Omental fat pad (tissue), 4 donors: ENCODE measurements around the gene ADORA3. TPM values are rescaled to one million over a fixed set of nuclear protein-coding genes. Genes with fewer than 3 reads are reported as not detected.
"Not testable (repeated sequence)": the region's sequence is repeated elsewhere in the genome, so short reads cannot be mapped to it uniquely, and the experiment has no call there.

Experiments used
- ATAC-seq: fragments of 150-250 bp; one replicate; pipeline ENCODE4 v1.9.1; 2016; ENCODE audit warnings: mild to moderate bottlenecking, moderate library complexity; ENCODE audit not compliant: low FRiP score
- DNase-seq: peaks from one replicate; pipeline ENCODE4 v3.0.0-alpha.2; 2019; ENCODE audit warnings: low spot score
- CTCF ChIP-seq, 3 donors: fragments of 450-650 bp; IDR thresholded peaks; one replicate each; pipeline ENCODE4 v1.5.1; 2016 to 2017; ENCODE audit warnings: antibody characterized with exemption in 3 of 3, mild to moderate bottlenecking in 3 of 3, moderate library complexity in 2 of 3
- total RNA-seq, 4 donors: library from RNA; depleted of rRNA; stranded (reverse); fragments of >200 nt; gene quantifications; one replicate each; pipeline ENCODE4 v1.1.0, GENCODE V29; 2016

The ADORA3 gene
- 10 to 100 TPM in 2 of 4 donors, 1 to 10 TPM in 2; 9.2 to 28.5 (median 14.5) TPM for total RNA-seq

GRCh38 chr1:111503585-111504060 is at the start of gene ADORA3, which contains the start of gene TMIGD3:
ADORA3 (minus strand) TSS chr1:111503633; CDS start chr1:111503354, 279 bp downstream.
TMIGD3 (minus strand) TSS chr1:111503633; CDS start chr1:111503354, 279 bp downstream.
- no peak for DNase-seq
- ATAC-seq, result no peak
- no peak for TF ChIP-seq CTCF (IDR thresholded peaks at IDR 0.05)

- no peak for TF ChIP-seq CTCF (IDR thresholded peaks at IDR 0.05)
- ATAC-seq (no peak), DNase-seq (no peak)
Measured at GRCh38 chr1:111553196-111553595, 49.8 kb upstream of the ADORA3 start.

GRCh38 chr1:111552587-111552986 is 49.2 kb upstream of the ADORA3 start:
- no peak for ATAC-seq
- no peak for DNase-seq
- no peak for TF ChIP-seq CTCF (IDR thresholded peaks at IDR 0.05)

GRCh38 chr1:111551623-111552411 is 48.4 kb upstream of the ADORA3 start:
- TF ChIP-seq CTCF (IDR thresholded peaks at IDR 0.05), result no peak
- ATAC-seq (no peak), DNase-seq (no peak)

- ATAC-seq, DNase-seq: not testable (repeated sequence)
Measured at GRCh38 chr1:111547786-111548185, 44.4 kb upstream of the ADORA3 start.

- no peak for TF ChIP-seq CTCF (IDR thresholded peaks at IDR 0.05)
- no peak for DNase-seq
- ATAC-seq, result no peak
Measured at GRCh38 chr1:111542187-111542586, 38.8 kb upstream of the ADORA3 start.

- no peak for TF ChIP-seq CTCF (IDR thresholded peaks at IDR 0.05)
- ATAC-seq (no peak), DNase-seq (no peak)
Measured at GRCh38 chr1:111541721-111542120, 38.3 kb upstream of the ADORA3 start.
